WTC11 (cell line): ENCODE data around the gene DAB2. TPM values are rescaled to one million over a fixed set of nuclear protein-coding genes. Genes with fewer than 3 reads are reported as not detected.

Experiments used
- ATAC-seq: fragments of 200-7000 bp; cut with Tn5 transposase; 2 replicates; pipeline ENCODE4 v1.10.0; 2021; ENCODE audit warnings: mild to moderate bottlenecking, moderate library complexity
- CTCF ChIA-PET: fragments of 300-600 bp; sonication (Branson Sonifier 250); formaldehyde crosslinking; loops from one replicate; lab custom pipeline; 2021; ENCODE audit warnings: antibody characterized with exemption; lab: Charles Lee
- POLR2A ChIA-PET: fragments of 350-600 bp; sonication (Branson Sonifier 250); formaldehyde crosslinking; loops from one replicate; lab custom pipeline; 2021; ENCODE audit warnings: antibody characterized with exemption; lab: Charles Lee
- DNase-seq: peaks from one replicate; pipeline ENCODE4 v3.0.0; 2021; ENCODE audit warnings: low spot score
- H3K27ac Mint-ChIP-seq: 2 replicates; pipeline ENCODE4 v1.8.0; 2021; ENCODE audit warnings: mixed read lengths
- H3K27me3 Mint-ChIP-seq: 2 replicates; pipeline ENCODE4 v1.8.0; 2021; ENCODE audit warnings: low read depth, mild to moderate bottlenecking, moderate library complexity, mixed read lengths
- H3K36me3 Mint-ChIP-seq: 2 replicates; pipeline ENCODE4 v1.8.0; 2021; ENCODE audit warnings: mixed read lengths
- H3K4me1 Mint-ChIP-seq: 2 replicates; pipeline ENCODE4 v1.8.0; 2022; ENCODE audit warnings: mixed read lengths
- H3K4me3 Mint-ChIP-seq: 2 replicates; pipeline ENCODE4 v1.8.0; 2021; ENCODE audit warnings: mild to moderate bottlenecking, moderate library complexity, mixed read lengths
- H3K9me3 Mint-ChIP-seq: 2 replicates; pipeline ENCODE4 v1.8.0; 2021; ENCODE audit warnings: mixed read lengths
- ATF1 ChIP-seq: sonication (generic); formaldehyde crosslinking; IDR thresholded peaks from 2 replicates; pipeline ENCODE4 v1.8.1; 2023; ENCODE audit warnings: mild to moderate bottlenecking, moderate library complexity, missing genetic modification reagents
- ESRRA ChIP-seq: sonication (generic); formaldehyde crosslinking; IDR thresholded peaks from 2 replicates; pipeline ENCODE4 v1.8.1; 2022; ENCODE audit warnings: mild to moderate bottlenecking, missing genetic modification reagents, borderline replicate concordance
- ETV6 ChIP-seq: sonication (generic); formaldehyde crosslinking; IDR thresholded peaks from 2 replicates; pipeline ENCODE4 v1.8.1; 2022; ENCODE audit warnings: mild to moderate bottlenecking, missing genetic modification reagents
- FOXP4 ChIP-seq: sonication (generic); formaldehyde crosslinking; IDR thresholded peaks from 2 replicates; pipeline ENCODE4 v1.8.0; 2022; ENCODE audit warnings: mild to moderate bottlenecking, missing genetic modification reagents
- JAZF1 ChIP-seq: fragments of 250-450 bp; sonication (Bioruptor Pico); IDR thresholded peaks from 2 replicates; pipeline ENCODE4 v1.9.0; 2021; ENCODE audit warnings: moderate library complexity, mild to moderate bottlenecking, inconsistent platforms
- MLX ChIP-seq: sonication (generic); formaldehyde crosslinking; IDR thresholded peaks from 2 replicates; pipeline ENCODE4 v1.8.1; 2023; ENCODE audit warnings: mild to moderate bottlenecking, missing genetic modification reagents, moderate library complexity
- MXD4 ChIP-seq: fragments of 250-450 bp; sonication (Bioruptor Pico); IDR thresholded peaks from 2 replicates; pipeline ENCODE4 v1.8.0; 2021; ENCODE audit warnings: mild to moderate bottlenecking, moderate library complexity, borderline replicate concordance
- NFYB ChIP-seq: sonication (generic); formaldehyde crosslinking; conservative IDR thresholded peaks from 2 replicates; pipeline ENCODE4 v1.8.0; 2022; ENCODE audit warnings: low read depth, missing genetic modification reagents
- NR1H2 ChIP-seq: sonication (generic); formaldehyde crosslinking; IDR thresholded peaks from 2 replicates; pipeline ENCODE4 v1.9.0; 2021; ENCODE audit warnings: mild to moderate bottlenecking, moderate library complexity, missing genetic modification reagents
- NR2C2 ChIP-seq: sonication (generic); formaldehyde crosslinking; IDR thresholded peaks from 2 replicates; pipeline ENCODE4 v1.8.0; 2022; ENCODE audit warnings: mild to moderate bottlenecking, missing genetic modification reagents
- OVOL2 ChIP-seq: fragments of 250-450 bp; sonication (Bioruptor Pico); IDR thresholded peaks from 2 replicates; pipeline ENCODE4 v1.9.0; 2021; ENCODE audit warnings: mild to moderate bottlenecking, borderline replicate concordance
- PRDM15 ChIP-seq: sonication (generic); formaldehyde crosslinking; IDR thresholded peaks from 2 replicates; pipeline ENCODE4 v1.8.0; 2022; ENCODE audit warnings: missing genetic modification reagents
- RELA ChIP-seq: sonication (generic); formaldehyde crosslinking; IDR thresholded peaks from 2 replicates; pipeline ENCODE4 v1.8.1; 2022; ENCODE audit warnings: missing genetic modification reagents, mild to moderate bottlenecking, borderline replicate concordance
- RORB ChIP-seq: fragments of 250-450 bp; sonication (Bioruptor Pico); IDR thresholded peaks from 2 replicates; pipeline ENCODE4 v1.9.0; 2021; ENCODE audit warnings: mild to moderate bottlenecking
- SOX15 ChIP-seq: fragments of 250-450 bp; sonication (Bioruptor Pico); IDR thresholded peaks from 2 replicates; pipeline ENCODE4 v1.9.0; 2021; ENCODE audit warnings: mild to moderate bottlenecking
- SP1 ChIP-seq: sonication (generic); formaldehyde crosslinking; conservative IDR thresholded peaks from 2 replicates; pipeline ENCODE4 v1.8.1; 2022; ENCODE audit warnings: missing genetic modification reagents
- TEAD4 ChIP-seq: sonication (generic); formaldehyde crosslinking; IDR thresholded peaks from 2 replicates; pipeline ENCODE4 v1.8.0; 2022; ENCODE audit warnings: mild to moderate bottlenecking, missing genetic modification reagents
- ZBTB43 ChIP-seq: sonication (generic); formaldehyde crosslinking; IDR thresholded peaks from 2 replicates; pipeline ENCODE4 v1.8.1; 2023; ENCODE audit warnings: mild to moderate bottlenecking, missing genetic modification reagents
- ZNF425 ChIP-seq: fragments of 250-450 bp; sonication (Bioruptor Pico); conservative IDR thresholded peaks from 2 replicates; pipeline ENCODE4 v1.9.0; 2021; ENCODE audit warnings: mild to moderate bottlenecking
- ZNF671 ChIP-seq: fragments of 250-450 bp; sonication (Bioruptor Pico); IDR thresholded peaks from 2 replicates; pipeline ENCODE4 v1.8.0; 2021; ENCODE audit warnings: mild to moderate bottlenecking
- total RNA-seq: library from RNA; stranded (reverse); gene quantifications from 3 replicates; pipeline ENCODE4 v1.2.3, GENCODE V29; 2021

DAB2 gene
- total RNA-seq, 1 experiment from 2014 or later, result 7.2 TPM

- no peak for TF ChIP-seq ATF1 (CRISPR knock-in tag)
- no peak for TF ChIP-seq ZNF671 (CRISPR knock-in tag)
- TF ChIP-seq SOX15 (CRISPR knock-in tag), result no peak
Observed at GRCh38 chr5:39430461-39430860, 5.7 kb upstream of the DAB2 start (continued).

GRCh38 chr5:39428640-39429039 is 3.9 kb upstream of the DAB2 start:
- no peak overlapping the region for H3K27ac Mint-ChIP-seq
- POLR2A ChIA-PET, result no interaction called here

More at GRCh38 chr5:39428640-39429039, 3.9 kb upstream of the DAB2 start:
- CTCF ChIA-PET, result interaction anchor here (0.6 kb wide), 1 partner anchor 211 kb away, joined by 3 read pairs; no protein-coding TSS in a partner anchor
- DNase-seq (no peak), ATAC-seq (no peak)
- Mint-ChIP-seq H3K4me1 (peaks cover 29% of the 10 kb centered on the region), H3K27me3 (peaks cover under 1% of the 10 kb centered on the region; the same call in 1 of the 2 replicates), H3K9me3 (no peaks in the 10 kb centered on the region), H3K36me3 (no peaks in the 10 kb centered on the region), H3K4me3 (no peak overlapping the region)
- TF ChIP-seq RORB, result no peak
- no peak for TF ChIP-seq ESRRA (CRISPR knock-in tag)
- no peak for TF ChIP-seq OVOL2 (CRISPR knock-in tag)
- TF ChIP-seq NR2C2 (CRISPR knock-in tag), result no peak
- no peak for TF ChIP-seq MLX
- TF ChIP-seq ZNF425, result no peak
- TF ChIP-seq TEAD4 (CRISPR knock-in tag), result no peak
- no peak for TF ChIP-seq SP1
- TF ChIP-seq NFYB (CRISPR knock-in tag), result no peak
- TF ChIP-seq RELA (CRISPR knock-in tag), result no peak
- no peak for TF ChIP-seq FOXP4 (CRISPR knock-in tag)
- no peak for TF ChIP-seq NR1H2
- no peak for TF ChIP-seq MXD4
- no peak for TF ChIP-seq JAZF1 (CRISPR knock-in tag)
- no peak for TF ChIP-seq PRDM15 (CRISPR knock-in tag)
- no peak for TF ChIP-seq ETV6
- no peak for TF ChIP-seq ZBTB43 (CRISPR knock-in tag)
